ENCODE data around the gene LAYN.

LAYN gene

GRCh38 chr11:111562692-111563389 is 22.3 kb downstream of the LAYN start:
- no peak for DNase-seq (ENCODE audit: low read depth, low spot score)

GRCh38 chr11:111565114-111565720 is 24.7 kb downstream of the LAYN start:
- peak; percentile 14 for DNase-seq (ENCODE audit: low read depth, low spot score)

- DNase-seq (ENCODE audit: low read depth, low spot score) = no peak
These were observed 25.8 kb downstream of the LAYN start for GRCh38 chr11:111566324-111566723.

- no peak for DNase-seq (ENCODE audit: low read depth, low spot score)
These were observed 29.0 kb downstream of the LAYN start for GRCh38 chr11:111569476-111569875.

- no peak for DNase-seq (ENCODE audit: low read depth, low spot score)
These were observed 30.3 kb downstream of the LAYN start for GRCh38 chr11:111570796-111571195.

GRCh38 chr11:111571829-111572501 is 31.4 kb downstream of the LAYN start:
- no peak for DNase-seq (ENCODE audit: low read depth, low spot score)

GRCh38 chr11:111572581-111572980 is 32.1 kb downstream of the LAYN start:
- DNase-seq (ENCODE audit: low read depth, low spot score) = no peak

- no peak for DNase-seq (ENCODE audit: low read depth, low spot score)
These were observed 33.3 kb downstream of the LAYN start for GRCh38 chr11:111573821-111574249.

GRCh38 chr11:111574373-111575225 is 34.1 kb downstream of the LAYN start:
- no peak for DNase-seq (ENCODE audit: low read depth, low spot score)

GRCh38 chr11:111575740-111576139 is 35.2 kb downstream of the LAYN start:
- no peak for DNase-seq (ENCODE audit: low read depth, low spot score)

- no peak for DNase-seq (ENCODE audit: low read depth, low spot score)
These were observed 37.3 kb downstream of the LAYN start for GRCh38 chr11:111577821-111578220.

- DNase-seq (ENCODE audit: low read depth, low spot score) = no peak
These were observed 40.8 kb downstream of the LAYN start for GRCh38 chr11:111581341-111581740.

- DNase-seq (ENCODE audit: low read depth, low spot score) = no peak
These were observed 41.6 kb downstream of the LAYN start for GRCh38 chr11:111582163-111582562.

GRCh38 chr11:111582881-111583280 is 42.4 kb downstream of the LAYN start:
- DNase-seq (ENCODE audit: low read depth, low spot score) = no peak

GRCh38 chr11:111585371-111585770 is 44.9 kb downstream of the LAYN start:
- DNase-seq (ENCODE audit: low read depth, low spot score) = no peak

- no peak for DNase-seq (ENCODE audit: low read depth, low spot score)
These were observed 45.9 kb downstream of the LAYN start for GRCh38 chr11:111586388-111586831.

- DNase-seq (ENCODE audit: low read depth, low spot score) = no peak
These were observed 48.6 kb downstream of the LAYN start for GRCh38 chr11:111589114-111589513.

GRCh38 chr11:111589886-111590499 is 49.5 kb downstream of the LAYN start:
- DNase-seq (ENCODE audit: low read depth, low spot score) = no peak

- no peak for DNase-seq (ENCODE audit: low read depth, low spot score)
These were observed 50.9 kb downstream of the LAYN start for GRCh38 chr11:111591187-111591960.

GRCh38 chr11:111592491-111592890 is 52.0 kb downstream of the LAYN start:
- no peak for DNase-seq (ENCODE audit: low read depth, low spot score)

GRCh38 chr11:111596319-111596718 is 55.8 kb downstream of the LAYN start:
- no peak for DNase-seq (ENCODE audit: low read depth, low spot score)

Data from activated naive CD8-positive, alpha-beta T cell treated with anti-CD3 and anti-CD28 coated beads, Interleukin-2, amount 50 U/mL, for 16 hours (primary cell).